Measurements from ENCODE around the gene CCDC149.

CCDC149 gene

GRCh38 chr4:24934311-24934710, 21.5 kb upstream of the CCDC149 start:
- no peak for TF ChIP-seq POLR2AphosphoS5 (IDR thresholded peaks at IDR 0.05; ENCODE audit: low read depth, low read length)
- no peak for TF ChIP-seq SIN3A (IDR thresholded peaks at IDR 0.05; ENCODE audit: borderline replicate concordance, insufficient read depth, low read length)
- no peak for TF ChIP-seq TAF1 (IDR thresholded peaks at IDR 0.05; ENCODE audit: borderline replicate concordance, insufficient read depth, low read length)
- TF ChIP-seq FOXP2 (optimal IDR thresholded peaks at IDR 0.05; ENCODE audit: borderline replicate concordance, extremely low read depth, extremely low read length, insufficient read depth), result no peak
- no peak for TF ChIP-seq REST (IDR thresholded peaks at IDR 0.05; ENCODE audit: insufficient read depth in 1 of 2, low read depth in 2 of 2, low read length in 2 of 2)

- no peak for TF ChIP-seq POLR2AphosphoS5 (IDR thresholded peaks at IDR 0.05; ENCODE audit: low read depth, low read length)
- TF ChIP-seq TAF1 (IDR thresholded peaks at IDR 0.05; ENCODE audit: borderline replicate concordance, insufficient read depth, low read length), result no peak
- no peak for TF ChIP-seq REST (IDR thresholded peaks at IDR 0.05; ENCODE audit: insufficient read depth in 1 of 2, low read depth in 2 of 2, low read length in 2 of 2)
These were observed 20.9 kb upstream of the CCDC149 start for GRCh38 chr4:24933684-24934275.

- TF ChIP-seq FOXP2 (optimal IDR thresholded peaks at IDR 0.05; ENCODE audit: borderline replicate concordance, extremely low read depth, extremely low read length, insufficient read depth), result no peak
- no peak for TF ChIP-seq POLR2AphosphoS5 (IDR thresholded peaks at IDR 0.05; ENCODE audit: low read depth, low read length)
- TF ChIP-seq TAF1 (IDR thresholded peaks at IDR 0.05; ENCODE audit: borderline replicate concordance, insufficient read depth, low read length), result no peak
- no peak for TF ChIP-seq REST (IDR thresholded peaks at IDR 0.05; ENCODE audit: insufficient read depth in 1 of 2, low read depth in 2 of 2, low read length in 2 of 2)
- no peak for TF ChIP-seq SIN3A (IDR thresholded peaks at IDR 0.05; ENCODE audit: borderline replicate concordance, insufficient read depth, low read length)
These were observed 19.8 kb upstream of the CCDC149 start for GRCh38 chr4:24932515-24933225.

- TF ChIP-seq FOXP2 (optimal IDR thresholded peaks at IDR 0.05; ENCODE audit: borderline replicate concordance, extremely low read depth, extremely low read length, insufficient read depth), result no peak
- no peak for TF ChIP-seq SIN3A (IDR thresholded peaks at IDR 0.05; ENCODE audit: borderline replicate concordance, insufficient read depth, low read length)
- TF ChIP-seq TAF1 (IDR thresholded peaks at IDR 0.05; ENCODE audit: borderline replicate concordance, insufficient read depth, low read length), result no peak
- no peak for TF ChIP-seq POLR2AphosphoS5 (IDR thresholded peaks at IDR 0.05; ENCODE audit: low read depth, low read length)
- no peak for TF ChIP-seq REST (IDR thresholded peaks at IDR 0.05; ENCODE audit: insufficient read depth in 1 of 2, low read depth in 2 of 2, low read length in 2 of 2)
These were observed 17.3 kb upstream of the CCDC149 start for GRCh38 chr4:24930151-24930550.
